Measurements from ENCODE around the gene SHROOM4. TPM values are rescaled to one million over a fixed set of nuclear protein-coding genes. Genes with fewer than 3 reads are reported as not detected.

SHROOM4 gene

GRCh38 chrX:50567636-50568035, 246.4 kb downstream of the SHROOM4 start:
- Histone ChIP-seq H3K4me1 (ENCODE audit: control insufficient read depth, insufficient read depth, low read depth, low read length) (no peaks in the 10 kb centered on the region), H3K9me3 (ENCODE audit: control insufficient read depth, low read length) (no peaks in the 10 kb centered on the region), H4K91ac (ENCODE audit: low read length) (no peak overlapping the region), H4K8ac (ENCODE audit: low read length) (no peak overlapping the region), H2BK12ac (ENCODE audit: low read length in 2 of 2) (no peak overlapping the region), H3K27me3 (ENCODE audit: control insufficient read depth in 1 of 2, insufficient read depth in 1 of 2, low read length in 2 of 2) (peaks cover 0 to 6% of the 10 kb centered on the region in 2 experiments), H3K14ac (ENCODE audit: low read length in 2 of 2) (no peak overlapping the region), H2BK15ac (ENCODE audit: low read depth, poor library complexity, severe bottlenecking) (no peak overlapping the region), H2BK5ac (ENCODE audit: low read depth, low read length, poor library complexity, severe bottlenecking) (no peak overlapping the region), H2AK5ac (ENCODE audit: low read length, severe bottlenecking) (no peak overlapping the region), H2AFZ (ENCODE audit: low read depth, low read length) (no peak overlapping the region), H3K9ac (ENCODE audit: low read length) (no peak overlapping the region), H3K36me3 (ENCODE audit: control insufficient read depth in 1 of 2, insufficient read depth in 2 of 2, low read depth in 1 of 2, low read length in 2 of 2) (no peaks in the 10 kb centered on the region), H2BK120ac (ENCODE audit: low read depth, low read length) (no peak overlapping the region), H3K18ac (ENCODE audit: low read depth in 1 of 2, low read length in 2 of 2) (no peak overlapping the region), H3K27ac (ENCODE audit: low read length, poor library complexity, severe bottlenecking) (no peak overlapping the region), H3K4me3 (ENCODE audit: insufficient read depth in 1 of 2, low read depth in 1 of 2, low read length in 2 of 2) (no peak overlapping the region), H3K79me1 (replicated peaks; ENCODE audit: low read length, poor library complexity, severe bottlenecking) (no peaks in the 10 kb centered on the region), H3K4me2 (ENCODE audit: low read length, poor library complexity, severe bottlenecking) (no peak overlapping the region), H3K4ac (ENCODE audit: low read depth in 1 of 2, low read length in 2 of 2) (no peak overlapping the region), H3K23ac (ENCODE audit: low read length in 2 of 2) (no peak overlapping the region)
- no peak for DNase-seq
- WGBS: no CpG with 5 or more reads among the region's 1 CpG

DNA sequence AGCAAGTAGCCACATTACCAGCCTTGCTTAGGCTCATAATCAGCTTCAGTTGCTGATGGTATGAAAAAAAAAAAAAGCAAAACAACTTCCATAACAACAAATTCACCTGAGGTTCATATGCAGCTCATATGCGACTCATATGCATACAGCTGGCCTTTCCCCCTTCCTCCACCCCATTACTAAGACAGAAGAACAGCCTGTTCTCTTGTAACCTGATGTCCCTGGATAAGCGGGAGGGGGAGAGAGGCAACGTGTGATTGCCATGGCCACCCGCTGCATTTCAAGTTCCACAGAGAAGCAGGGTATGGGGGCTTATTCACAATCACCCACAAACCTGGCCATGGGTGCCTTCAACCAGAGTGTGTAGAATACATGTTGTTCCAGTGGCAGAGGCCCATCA, 248.3 kb downstream of the SHROOM4 start:
- no peak overlapping the region for H3K27ac ChIP-seq (ENCODE audit: low read length, poor library complexity, severe bottlenecking)
- H3K9me3 ChIP-seq (ENCODE audit: control insufficient read depth, low read length): no peaks in the 10 kb centered on the region
- no peaks in the 10 kb centered on the region for H3K4me1 ChIP-seq (ENCODE audit: control insufficient read depth, insufficient read depth, low read depth, low read length)
- no peak overlapping the region for H3K4me3 ChIP-seq (ENCODE audit: insufficient read depth in 1 of 2, low read depth in 1 of 2, low read length in 2 of 2)
- H4K91ac ChIP-seq (ENCODE audit: low read length): no peak overlapping the region
- no peaks in the 10 kb centered on the region for H3K79me1 ChIP-seq (replicated peaks; ENCODE audit: low read length, poor library complexity, severe bottlenecking)
- no peak overlapping the region for H3K4me2 ChIP-seq (ENCODE audit: low read length, poor library complexity, severe bottlenecking)
- no peak overlapping the region for H2BK15ac ChIP-seq (ENCODE audit: low read depth, poor library complexity, severe bottlenecking)
- H3K14ac ChIP-seq (ENCODE audit: low read length in 2 of 2): no peak overlapping the region
- no peak overlapping the region for H3K9ac ChIP-seq (ENCODE audit: low read length)
- H3K36me3 ChIP-seq (ENCODE audit: control insufficient read depth in 1 of 2, insufficient read depth in 2 of 2, low read depth in 1 of 2, low read length in 2 of 2): no peaks in the 10 kb centered on the region
- H2BK5ac ChIP-seq (ENCODE audit: low read depth, low read length, poor library complexity, severe bottlenecking): no peak overlapping the region
- no peak overlapping the region for H4K8ac ChIP-seq (ENCODE audit: low read length)
- WGBS: 88% methylated on average over 3 of the region's 4 CpGs
- H2BK120ac ChIP-seq (ENCODE audit: low read depth, low read length): no peak overlapping the region
- no peak overlapping the region for H2BK12ac ChIP-seq (ENCODE audit: low read length in 2 of 2)
- DNase-seq: no peak
- H3K23ac ChIP-seq (ENCODE audit: low read length in 2 of 2): no peak overlapping the region
- peaks cover 0 to 6% of the 10 kb centered on the region in 2 experiments for H3K27me3 ChIP-seq (ENCODE audit: control insufficient read depth in 1 of 2, insufficient read depth in 1 of 2, low read length in 2 of 2)
- no peak overlapping the region for H2AFZ ChIP-seq (ENCODE audit: low read depth, low read length)
- H3K4ac ChIP-seq (ENCODE audit: low read depth in 1 of 2, low read length in 2 of 2): no peak overlapping the region
- H2AK5ac ChIP-seq (ENCODE audit: low read length, severe bottlenecking): no peak overlapping the region
- H3K18ac ChIP-seq (ENCODE audit: low read depth in 1 of 2, low read length in 2 of 2): no peak overlapping the region

Small RNA genes within 50 kb of the gene (small RNA-seq; reads per million reads assigned to genes)
- not detected for gene RNU6-935P (ENCODE audit: low read depth)
